GM20431 (cell line): ENCODE measurements around the gene SERPING1.

Experiments used
- in situ Hi-C: fragments of 300-500 bp; cut with MseI, MboI; formaldehyde crosslinking; loops from one replicate; pipeline ENCODE4 v1.15.0; 2020; ENCODE audit warnings: low sequenced_read_pairs; ENCODE audit not compliant: unreplicated experiment

The SERPING1 gene

GRCh38 chr11:57648801-57649735 is 51.6 kb downstream of the SERPING1 start:
- in situ Hi-C loops = loop anchor here (10.0 kb wide), 1 partner anchor 94 kb away; no protein-coding TSS in a partner anchor

- in situ Hi-C loops = loop anchor here (10.0 to 25.0 kb wide), 2 partner anchors 95 to 313 kb away; partner anchors contain the start of genes P2RX3 and SSRP1
Observed at GRCh38 chr11:57649826-57650738, 52.6 kb downstream of the SERPING1 start, which contains the start of gene YPEL4. Gene YPEL4 (minus strand): TSS chr11:57649912. CDS start chr11:57647107, 2,805 bp downstream.

- in situ Hi-C loops = loop anchor here (25.0 kb wide), 1 partner anchor 313 kb away; the partner anchor contains the start of genes P2RX3 and SSRP1
Observed at GRCh38 chr11:57650739-57651090, 53.2 kb downstream of the SERPING1 start.

- in situ Hi-C loops = loop anchor here (25.0 kb wide), 1 partner anchor 314 kb away; the partner anchor contains the start of genes P2RX3 and SSRP1
Observed at GRCh38 chr11:57651408-57651807, 53.9 kb downstream of the SERPING1 start.

GRCh38 chr11:57652230-57652629 is 54.7 kb downstream of the SERPING1 start:
- in situ Hi-C loops = loop anchor here (25.0 kb wide), 1 partner anchor 315 kb away; the partner anchor contains the start of genes P2RX3 and SSRP1

- in situ Hi-C loops = loop anchor here (25.0 kb wide), 1 partner anchor 315 kb away; the partner anchor contains the start of genes P2RX3 and SSRP1
Observed at GRCh38 chr11:57652662-57653061, 55.2 kb downstream of the SERPING1 start.

GRCh38 chr11:57653163-57653562 is 55.7 kb downstream of the SERPING1 start:
- in situ Hi-C loops = loop anchor here (25.0 kb wide), 1 partner anchor 316 kb away; the partner anchor contains the start of genes P2RX3 and SSRP1

- in situ Hi-C loops = loop anchor here (25.0 kb wide), 1 partner anchor 320 kb away; the partner anchor contains the start of genes P2RX3 and SSRP1
Observed at GRCh38 chr11:57656885-57657193, 59.4 kb downstream of the SERPING1 start.

- in situ Hi-C loops = loop anchor here (25.0 kb wide), 1 partner anchor 320 kb away; the partner anchor contains the start of genes P2RX3 and SSRP1
Observed at GRCh38 chr11:57657194-57658022, 59.9 kb downstream of the SERPING1 start, which contains the start of gene CLP1. Gene CLP1 (plus strand): TSS chr11:57657762. CDS start chr11:57659477, 1,715 bp downstream.

- in situ Hi-C loops = loop anchor here (25.0 kb wide), 1 partner anchor 321 kb away; the partner anchor contains the start of genes P2RX3 and SSRP1
Observed at GRCh38 chr11:57658023-57658361, 60.5 kb downstream of the SERPING1 start.

GRCh38 chr11:57659669-57660068 is 62.2 kb downstream of the SERPING1 start:
- in situ Hi-C loops = loop anchor here (25.0 kb wide), 1 partner anchor 322 kb away; the partner anchor contains the start of genes P2RX3 and SSRP1

GRCh38 chr11:57662893-57663292 is 65.4 kb downstream of the SERPING1 start:
- in situ Hi-C loops = loop anchor here (25.0 kb wide), 1 partner anchor 326 kb away; the partner anchor contains the start of genes P2RX3 and SSRP1

- in situ Hi-C loops = loop anchor here (25.0 kb wide), 1 partner anchor 327 kb away; the partner anchor contains the start of genes P2RX3 and SSRP1
Observed at GRCh38 chr11:57663975-57664374, 66.5 kb downstream of the SERPING1 start.
